ENCODE data around the gene SERPINE1.

The SERPINE1 gene

GRCh38 chr7:101153969-101154692 lies 27.2 kb downstream of the SERPINE1 start, which contains the start of gene AP1S1:
Gene AP1S1, plus strand, starts transcription at chr7:101154476. Its CDS starts 39 bp downstream, at chr7:101154515.
- ATAC-seq (ENCODE audit: insufficient read depth, low read depth) (peak; percentile 92), DNase-seq (peak; percentile 97)
- Histone ChIP-seq H3K4me1 (ENCODE audit: insufficient read depth, low read length) (peaks cover 17% of the 10 kb centered on the region), H2AFZ (ENCODE audit: low read depth, low read length) (peak within 1 kb of the TSS; percentile 62), H3K4me3 (ENCODE audit: low read depth in 1 of 2, low read length in 2 of 2) (peak within 1 kb of the TSS; percentile 48 to 63; a peak in 3 of 4 replicates), H3K27ac (ENCODE audit: low read length) (peak within 1 kb of the TSS; percentile 64), H3K27me3 (ENCODE audit: insufficient read depth, low read length, poor library complexity) (no peaks in the 10 kb centered on the region), H3K4me2 (ENCODE audit: insufficient read depth, low read length) (peak within 1 kb of the TSS; percentile 86), H3K9ac (ENCODE audit: low read depth, low read length) (peak within 1 kb of the TSS; percentile 78), H3K9me3 (ENCODE audit: insufficient read depth, low read length, severe bottlenecking) (no peaks in the 10 kb centered on the region), H3K36me3 (ENCODE audit: insufficient read depth, low read length) (peaks cover 21% of the 10 kb centered on the region), H3K79me2 (ENCODE audit: insufficient read depth, low read length) (peaks cover 14% of the 10 kb centered on the region), H4K20me1 (ENCODE audit: insufficient read depth, low read length) (no peaks in the 10 kb centered on the region)
- TF ChIP-seq EZH2 (IDR thresholded peaks at IDR 0.05; ENCODE audit: borderline replicate concordance, low read depth, low read length, severe bottlenecking): no peak
- TF ChIP-seq, protein P1, sequence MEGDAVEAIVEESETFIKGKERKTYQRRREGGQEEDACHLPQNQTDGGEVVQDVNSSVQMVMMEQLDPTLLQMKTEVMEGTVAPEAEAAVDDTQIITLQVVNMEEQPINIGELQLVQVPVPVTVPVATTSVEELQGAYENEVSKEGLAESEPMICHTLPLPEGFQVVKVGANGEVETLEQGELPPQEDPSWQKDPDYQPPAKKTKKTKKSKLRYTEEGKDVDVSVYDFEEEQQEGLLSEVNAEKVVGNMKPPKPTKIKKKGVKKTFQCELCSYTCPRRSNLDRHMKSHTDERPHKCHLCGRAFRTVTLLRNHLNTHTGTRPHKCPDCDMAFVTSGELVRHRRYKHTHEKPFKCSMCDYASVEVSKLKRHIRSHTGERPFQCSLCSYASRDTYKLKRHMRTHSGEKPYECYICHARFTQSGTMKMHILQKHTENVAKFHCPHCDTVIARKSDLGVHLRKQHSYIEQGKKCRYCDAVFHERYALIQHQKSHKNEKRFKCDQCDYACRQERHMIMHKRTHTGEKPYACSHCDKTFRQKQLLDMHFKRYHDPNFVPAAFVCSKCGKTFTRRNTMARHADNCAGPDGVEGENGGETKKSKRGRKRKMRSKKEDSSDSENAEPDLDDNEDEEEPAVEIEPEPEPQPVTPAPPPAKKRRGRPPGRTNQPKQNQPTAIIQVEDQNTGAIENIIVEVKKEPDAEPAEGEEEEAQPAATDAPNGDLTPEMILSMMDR (IDR thresholded peaks at IDR 0.05; ENCODE audit: borderline replicate concordance, extremely low read depth, low read length, poor library complexity, severe bottlenecking): no peak

- TF ChIP-seq, protein P1 (IDR thresholded peaks at IDR 0.05; ENCODE audit: borderline replicate concordance, extremely low read depth, low read length, poor library complexity, severe bottlenecking): no peak
- TF ChIP-seq EZH2 (IDR thresholded peaks at IDR 0.05; ENCODE audit: borderline replicate concordance, low read depth, low read length, severe bottlenecking): no peak
- Histone ChIP-seq H3K36me3 (ENCODE audit: insufficient read depth, low read length) (peaks cover 25% of the 10 kb centered on the region), H3K27ac (ENCODE audit: low read length) (peak overlapping the region; percentile 64), H3K4me1 (ENCODE audit: insufficient read depth, low read length) (peaks cover 17% of the 10 kb centered on the region), H4K20me1 (ENCODE audit: insufficient read depth, low read length) (no peaks in the 10 kb centered on the region), H3K4me2 (ENCODE audit: insufficient read depth, low read length) (peak overlapping the region; percentile 86), H3K27me3 (ENCODE audit: insufficient read depth, low read length, poor library complexity) (no peaks in the 10 kb centered on the region), H3K9ac (ENCODE audit: low read depth, low read length) (peak overlapping the region; percentile 78), H3K9me3 (ENCODE audit: insufficient read depth, low read length, severe bottlenecking) (no peaks in the 10 kb centered on the region), H3K4me3 (ENCODE audit: low read depth in 1 of 2, low read length in 2 of 2) (peak overlapping the region; percentile 48 to 63; a peak in 3 of 4 replicates), H2AFZ (ENCODE audit: low read depth, low read length) (peak overlapping the region; percentile 62), H3K79me2 (ENCODE audit: insufficient read depth, low read length) (peaks cover 14% of the 10 kb centered on the region)
- ATAC-seq (ENCODE audit: insufficient read depth, low read depth) (peak; percentile 48), DNase-seq (no peak)
Observed at GRCh38 chr7:101154693-101155102, 27.8 kb downstream of the SERPINE1 start.

DNA sequence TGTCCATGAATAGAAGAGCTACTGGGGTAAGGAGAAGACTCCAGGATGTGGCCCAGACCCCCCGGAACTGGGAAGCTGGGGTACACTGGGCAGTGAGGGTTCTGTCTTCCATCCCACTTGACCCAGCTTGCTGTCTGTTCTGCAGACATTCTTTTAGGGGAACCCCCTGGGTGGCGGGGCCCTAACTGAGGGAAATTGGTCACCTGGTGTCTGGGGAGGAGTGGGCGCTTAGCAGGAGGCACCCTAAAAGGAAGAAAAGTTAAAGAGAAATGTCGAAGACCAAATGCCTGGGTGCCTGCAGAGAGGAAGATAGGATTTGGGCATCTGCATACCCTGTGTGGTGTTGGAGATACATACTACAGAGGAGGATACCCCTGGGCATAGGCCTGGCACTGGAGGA lies 28.4 kb downstream of the SERPINE1 start:
- H3K4me1 ChIP-seq (ENCODE audit: insufficient read depth, low read length): peaks cover 17% of the 10 kb centered on the region
- peak overlapping the region; percentile 62; the same call in 1 of the 2 replicates for H2AFZ ChIP-seq (ENCODE audit: low read depth, low read length)
- peak overlapping the region; percentile 86 for H3K4me2 ChIP-seq (ENCODE audit: insufficient read depth, low read length)
- peak overlapping the region; percentile 48 to 63; a peak in 3 of 4 replicates for H3K4me3 ChIP-seq (ENCODE audit: low read depth in 1 of 2, low read length in 2 of 2)
- H3K79me2 ChIP-seq (ENCODE audit: insufficient read depth, low read length): peaks cover 14% of the 10 kb centered on the region
- no peak for ATAC-seq (ENCODE audit: insufficient read depth, low read depth)
- H3K36me3 ChIP-seq (ENCODE audit: insufficient read depth, low read length): peaks cover 31% of the 10 kb centered on the region
- H4K20me1 ChIP-seq (ENCODE audit: insufficient read depth, low read length): no peaks in the 10 kb centered on the region
- H3K9ac ChIP-seq (ENCODE audit: low read depth, low read length): peak overlapping the region; percentile 78
- no peaks in the 10 kb centered on the region for H3K27me3 ChIP-seq (ENCODE audit: insufficient read depth, low read length, poor library complexity)
- H3K27ac ChIP-seq (ENCODE audit: low read length): peak overlapping the region; percentile 64
- H3K9me3 ChIP-seq (ENCODE audit: insufficient read depth, low read length, severe bottlenecking): no peaks in the 10 kb centered on the region
- no peak for DNase-seq
- TF ChIP-seq, protein P1 (IDR thresholded peaks at IDR 0.05; ENCODE audit: borderline replicate concordance, extremely low read depth, low read length, poor library complexity, severe bottlenecking): no peak
- TF ChIP-seq EZH2 (IDR thresholded peaks at IDR 0.05; ENCODE audit: borderline replicate concordance, low read depth, low read length, severe bottlenecking): no peak
